Breast epithelium (tissue), 4 donors: Measurements from ENCODE around the gene GPR107. TPM values are rescaled to one million over a fixed set of nuclear protein-coding genes. Genes with fewer than 3 reads are reported as not detected.

ENCODE experiments used
- DNase-seq, 2 donors: peaks; one replicate each; pipeline ENCODE4 v3.0.0-alpha.2; 2019; ENCODE audit warnings: low spot score in 2 of 2
- H3K27ac ChIP-seq, 2 donors: fragments of 200-600 bp; sonication (generic) in 1 of 2; one replicate each; pipeline ENCODE4 v1.5.1; 2016 to 2019; ENCODE audit warnings: mild to moderate bottlenecking in 1 of 2
- H3K27me3 ChIP-seq, 2 donors: fragments of 200-600 bp; sonication (generic) in 1 of 2; one replicate each; pipeline versions ENCODE4 v1.5.1 to v1.6.0; 2017 to 2019; ENCODE audit warnings: control low read depth in 1 of 2, mild to moderate bottlenecking in 1 of 2
- H3K36me3 ChIP-seq: fragments of 200-600 bp; one replicate; pipeline ENCODE4 v1.5.1; 2019
- H3K4me1 ChIP-seq, 2 donors: fragments of 200-600 bp; sonication (generic); one replicate each; pipeline ENCODE4 v1.5.1; 2016 to 2019; ENCODE audit warnings: control low read depth in 1 of 2
- H3K4me3 ChIP-seq, 3 donors: fragments of 200-600 bp; sonication (generic); 1 replicate in 2 of 3; 2 replicates in 1 of 3; pipeline ENCODE4 v1.5.1; 2016 to 2019; ENCODE audit warnings: mild to moderate bottlenecking in 3 of 3, moderate library complexity in 2 of 3
- H3K9me3 ChIP-seq, 2 donors: fragments of 200-600 bp; sonication (generic) in 1 of 2; one replicate each; pipeline ENCODE4 v1.5.1; 2016 to 2019; ENCODE audit warnings: control low read depth in 1 of 2
- CTCF ChIP-seq, 3 donors: fragments of 450-650 bp; IDR thresholded peaks; one replicate each; pipeline ENCODE4 v1.5.1; 2016 to 2017; ENCODE audit warnings: antibody characterized with exemption in 3 of 3, mild to moderate bottlenecking in 3 of 3, moderate library complexity in 3 of 3
- POLR2A ChIP-seq: fragments of 450-650 bp; IDR thresholded peaks from one replicate; pipeline ENCODE4 v1.6.1; 2016; ENCODE audit warnings: antibody characterized with exemption, mild to moderate bottlenecking, moderate library complexity
- POLR2AphosphoS5 ChIP-seq, 3 donors: sonication (generic); formaldehyde crosslinking; IDR thresholded peaks; one replicate each; pipeline ENCODE4 v1.6.1; 2017; ENCODE audit warnings: antibody characterized with exemption in 3 of 3
- intact Hi-C: fragments of 100-400 bp; cut with DNase I; formaldehyde crosslinking; loops from one replicate; pipeline ENCODE4 v1.15.1; 2023; ENCODE audit warnings: low total_unique reads
- total RNA-seq, 3 donors: library from RNA; depleted of rRNA; stranded (reverse); fragments of >200 nt; gene quantifications; one replicate each; pipeline ENCODE4 v1.1.0, GENCODE V29; 2016

Gene GPR107
- total RNA-seq, 3 donors from 2014 or later: 22.5 to 26.9 (median 25.6) TPM

- H3K9me3 ChIP-seq: no peaks in the 10 kb centered on the region
- H3K4me3 ChIP-seq: peak overlapping the region; percentile 63 to 93 (median 68)
- TF ChIP-seq POLR2AphosphoS5 (IDR thresholded peaks at IDR 0.05): no peak
- no peak for TF ChIP-seq POLR2A
- TF ChIP-seq CTCF (IDR thresholded peaks at IDR 0.05): no peak
- H3K4me1 ChIP-seq: no peaks in the 10 kb centered on the region
- no peak for DNase-seq
- H3K36me3 ChIP-seq: no peaks in the 10 kb centered on the region
- intact Hi-C loops: no loop called here
- H3K27ac ChIP-seq: peak overlapping the region in 1 of 2 donors; percentile 5
- no peaks in the 10 kb centered on the region for H3K27me3 ChIP-seq
These were observed 119.9 kb downstream of the GPR107 start for GRCh38 chr9:130173666-130173983.

GRCh38 chr9:130174025-130174424 is 120.3 kb downstream of the GPR107 start:
- intact Hi-C loops: no loop called here
- no peak for TF ChIP-seq CTCF (IDR thresholded peaks at IDR 0.05)
- no peak for TF ChIP-seq POLR2A
- no peak for TF ChIP-seq POLR2AphosphoS5 (IDR thresholded peaks at IDR 0.05)
- H3K4me3 ChIP-seq: no peak overlapping the region
- no peak overlapping the region for H3K27ac ChIP-seq
- no peaks in the 10 kb centered on the region for H3K27me3 ChIP-seq
- H3K36me3 ChIP-seq: no peaks in the 10 kb centered on the region
- no peaks in the 10 kb centered on the region for H3K4me1 ChIP-seq
- no peaks in the 10 kb centered on the region for H3K9me3 ChIP-seq
- no peak for DNase-seq

- Histone ChIP-seq H3K36me3 (no peaks in the 10 kb centered on the region), H3K9me3 (no peaks in the 10 kb centered on the region), H3K27me3 (no peaks in the 10 kb centered on the region), H3K4me3 (no peak overlapping the region), H3K27ac (no peak overlapping the region), H3K4me1 (no peaks in the 10 kb centered on the region)
- TF ChIP-seq CTCF (IDR thresholded peaks at IDR 0.05): no peak
- no peak for TF ChIP-seq POLR2A
- no peak for TF ChIP-seq POLR2AphosphoS5 (IDR thresholded peaks at IDR 0.05)
- no peak for DNase-seq
- intact Hi-C loops: no loop called here
These were observed 121.2 kb downstream of the GPR107 start for GRCh38 chr9:130174920-130175321.

GRCh38 chr9:130175355-130175754 is 121.6 kb downstream of the GPR107 start:
- no peaks in the 10 kb centered on the region for H3K9me3 ChIP-seq
- H3K27ac ChIP-seq: no peak overlapping the region
- intact Hi-C loops: no loop called here
- no peaks in the 10 kb centered on the region for H3K4me1 ChIP-seq
- H3K36me3 ChIP-seq: no peaks in the 10 kb centered on the region
- TF ChIP-seq CTCF (IDR thresholded peaks at IDR 0.05): no peak
- no peak for TF ChIP-seq POLR2A
- TF ChIP-seq POLR2AphosphoS5 (IDR thresholded peaks at IDR 0.05): no peak
- H3K27me3 ChIP-seq: no peaks in the 10 kb centered on the region
- H3K4me3 ChIP-seq: no peak overlapping the region
- DNase-seq: no peak

GRCh38 chr9:130176760-130177159 is 123.1 kb downstream of the GPR107 start:
- Histone ChIP-seq H3K9me3 (no peaks in the 10 kb centered on the region), H3K27me3 (no peaks in the 10 kb centered on the region), H3K27ac (no peak overlapping the region), H3K4me1 (no peaks in the 10 kb centered on the region), H3K4me3 (no peak overlapping the region), H3K36me3 (no peaks in the 10 kb centered on the region)
- DNase-seq: no peak
- intact Hi-C loops: no loop called here
- TF ChIP-seq POLR2AphosphoS5 (IDR thresholded peaks at IDR 0.05): no peak
- TF ChIP-seq CTCF (IDR thresholded peaks at IDR 0.05): no peak
- TF ChIP-seq POLR2A: no peak
